HG03135 (cell line): ENCODE data around the gene VWA1.

Experiments
- ATAC-seq: cut with Tn5 transposase; IDR thresholded peaks from one replicate; pipeline ENCODE4 v1.9.1; 2021; ENCODE audit warnings: mild to moderate bottlenecking, moderate library complexity; ENCODE audit not compliant: unreplicated experiment

Gene VWA1

DNA sequence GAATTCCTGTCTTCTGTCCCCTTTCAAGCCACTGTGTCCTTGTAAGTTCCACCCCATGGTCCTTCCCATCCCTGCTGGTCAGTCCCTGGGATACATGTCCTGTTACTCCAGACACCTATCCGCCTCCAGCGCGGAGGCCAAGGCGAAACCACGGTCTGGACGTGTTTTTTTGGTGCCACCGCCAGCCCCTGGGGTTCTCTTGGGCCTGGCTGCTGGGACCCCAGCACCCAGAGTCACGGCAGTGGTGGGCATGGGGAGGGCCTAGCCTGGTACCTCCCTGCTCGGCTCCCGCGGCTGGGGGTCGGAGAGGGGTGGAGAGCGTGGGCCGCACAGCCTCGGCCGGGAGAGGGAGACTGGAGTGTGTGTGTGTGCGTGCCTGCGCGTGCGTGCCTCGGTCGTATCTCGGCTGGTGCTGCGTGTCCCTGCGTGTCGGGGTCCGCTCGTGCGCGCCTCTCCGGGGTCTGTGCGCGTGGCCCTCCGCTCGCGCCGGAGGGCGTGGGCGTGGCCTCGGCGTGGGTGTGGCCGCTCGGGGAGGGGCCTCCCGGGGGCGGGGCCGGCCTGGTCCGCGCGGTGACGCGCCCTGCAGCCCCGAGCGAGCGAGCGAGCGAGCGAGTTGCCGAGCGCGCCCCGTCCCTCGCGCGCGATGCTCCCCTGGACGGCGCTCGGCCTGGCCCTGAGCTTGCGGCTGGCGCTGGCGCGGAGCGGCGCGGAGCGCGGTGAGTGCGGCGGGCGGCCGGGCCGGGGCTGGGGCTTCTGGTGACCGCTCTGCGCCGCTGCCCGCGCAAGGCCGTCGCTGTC lies at the start of gene VWA1:
TSS of gene VWA1 (plus strand) at position 585 of the 798 bp plus-strand sequence. CDS start at position 644, 59 bp downstream.
- ATAC-seq, result no peak

GRCh38 chr1:1385931-1386330 lies 49.6 kb upstream of the VWA1 start:
- no peak for ATAC-seq

- ATAC-seq, result no peak
Measured at GRCh38 chr1:1387098-1388077, 48.1 kb upstream of the VWA1 start.

- no peak for ATAC-seq
Measured at GRCh38 chr1:1388078-1388472, 47.4 kb upstream of the VWA1 start.

- no peak for ATAC-seq
Measured at GRCh38 chr1:1390675-1391074, 44.8 kb upstream of the VWA1 start.

GRCh38 chr1:1391225-1391624 lies 44.3 kb upstream of the VWA1 start:
- ATAC-seq, result no peak

DNA sequence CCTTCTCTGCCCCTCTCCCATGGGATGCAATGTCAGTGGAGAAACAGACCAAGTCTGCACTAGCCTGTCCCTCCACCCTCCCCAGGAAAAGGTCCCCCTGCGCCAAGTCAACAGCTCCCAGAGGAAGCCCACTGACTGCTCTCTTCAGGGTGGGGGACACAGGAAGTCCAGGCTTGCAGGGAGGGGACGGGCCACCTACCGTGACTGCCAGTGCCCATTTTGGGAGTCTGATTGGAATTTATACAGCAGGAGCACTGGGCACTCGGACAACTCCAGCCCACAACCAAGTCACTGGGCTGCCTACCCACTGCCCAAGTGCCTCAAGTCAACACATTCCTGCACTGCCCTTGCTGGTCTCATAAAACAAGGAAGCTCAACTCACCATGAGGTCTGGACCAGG lies 42.5 kb upstream of the VWA1 start:
- ATAC-seq, result no peak

DNA sequence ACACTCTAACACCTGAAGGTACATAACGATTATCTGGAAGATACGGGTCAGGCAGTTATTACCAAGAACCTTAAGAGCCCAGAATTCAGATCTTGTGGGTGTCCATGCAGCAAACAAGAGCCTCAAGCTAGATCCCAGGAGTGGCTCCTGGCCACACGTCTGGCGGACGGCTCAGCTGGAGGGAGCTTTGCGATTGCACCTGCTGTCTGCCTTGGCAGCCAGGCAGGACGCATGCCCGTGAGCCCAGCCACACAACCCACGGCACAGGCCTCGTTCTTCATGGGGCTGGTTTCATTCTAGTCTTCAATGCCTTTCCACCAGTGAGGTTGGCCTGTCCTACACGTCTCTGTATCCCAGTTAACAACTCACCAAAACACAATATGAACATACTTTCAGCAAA lies 42.1 kb upstream of the VWA1 start:
- ATAC-seq, result no peak

DNA sequence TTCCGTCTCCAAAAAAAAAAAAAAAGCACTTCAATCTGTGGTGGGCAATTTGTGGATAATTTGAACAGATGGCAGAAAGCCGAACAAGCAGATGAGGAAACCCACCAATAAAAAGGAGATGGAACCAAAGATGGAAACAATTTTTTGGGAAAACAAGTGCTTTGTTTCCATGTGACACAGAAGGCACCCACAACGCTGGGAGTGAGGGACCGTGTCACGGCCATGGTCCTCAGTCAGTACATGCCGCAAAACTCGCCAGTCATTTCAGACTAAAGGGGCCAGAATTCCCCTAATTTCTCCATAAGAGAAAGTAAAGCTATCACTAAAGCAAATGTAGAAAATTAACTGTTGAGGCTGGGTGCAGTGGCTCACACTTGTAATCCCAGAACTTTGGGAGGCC lies 41.4 kb upstream of the VWA1 start:
- no peak for ATAC-seq

DNA sequence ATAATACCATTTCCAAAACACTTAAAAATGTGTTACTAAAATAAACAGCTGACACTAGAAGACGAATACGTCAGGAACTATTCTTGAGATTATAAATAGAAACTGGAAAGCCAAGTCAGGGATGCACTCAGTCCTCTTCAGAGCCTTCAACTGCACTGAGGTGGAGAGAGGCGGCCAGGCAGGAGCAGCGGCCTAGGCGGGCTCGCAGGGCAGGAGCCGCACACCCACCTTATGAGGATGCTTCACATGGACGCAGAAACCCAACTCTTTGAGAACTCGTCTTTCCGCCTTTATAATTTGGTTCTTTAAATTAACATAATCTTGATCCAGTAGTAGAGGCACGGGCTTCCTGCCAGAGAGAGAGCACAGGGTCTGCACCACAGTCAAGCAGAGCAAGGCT lies 40.3 kb upstream of the VWA1 start:
- ATAC-seq, result no peak

DNA sequence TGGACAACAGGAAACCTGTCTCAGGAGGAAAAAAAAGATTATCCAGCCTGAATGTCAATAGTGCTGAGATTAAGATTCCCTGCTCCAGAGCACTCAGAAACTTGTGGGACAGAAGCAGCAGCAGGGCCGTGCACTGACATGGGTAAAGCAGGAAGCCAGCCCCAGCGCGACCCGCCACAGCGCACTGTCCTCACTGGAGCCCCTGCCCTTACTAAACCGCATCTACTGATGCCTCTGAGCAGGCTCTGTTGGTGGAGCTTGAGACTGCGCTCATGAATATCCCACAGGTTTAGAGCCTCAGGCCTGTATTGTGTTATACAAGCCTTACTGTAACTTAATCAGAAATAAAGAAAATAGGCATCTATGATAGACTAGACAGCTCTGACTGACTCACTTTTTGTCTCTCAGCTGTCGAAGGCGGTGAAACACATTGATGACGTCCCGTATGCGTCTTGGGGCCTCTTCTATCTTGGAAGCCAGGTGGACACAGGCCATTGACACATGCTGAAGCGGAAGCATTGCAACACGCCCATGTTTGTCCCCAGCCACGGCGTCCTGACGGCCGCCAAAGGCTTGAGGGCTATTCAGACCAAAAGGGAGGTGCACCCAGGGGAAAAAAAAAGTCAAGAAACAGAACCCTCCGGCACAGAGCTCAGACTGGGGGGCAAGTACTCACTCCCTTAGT lies 37.5 kb upstream of the VWA1 start:
- no peak for ATAC-seq

- no peak for ATAC-seq
Measured at GRCh38 chr1:1398677-1399186, 36.8 kb upstream of the VWA1 start.

DNA sequence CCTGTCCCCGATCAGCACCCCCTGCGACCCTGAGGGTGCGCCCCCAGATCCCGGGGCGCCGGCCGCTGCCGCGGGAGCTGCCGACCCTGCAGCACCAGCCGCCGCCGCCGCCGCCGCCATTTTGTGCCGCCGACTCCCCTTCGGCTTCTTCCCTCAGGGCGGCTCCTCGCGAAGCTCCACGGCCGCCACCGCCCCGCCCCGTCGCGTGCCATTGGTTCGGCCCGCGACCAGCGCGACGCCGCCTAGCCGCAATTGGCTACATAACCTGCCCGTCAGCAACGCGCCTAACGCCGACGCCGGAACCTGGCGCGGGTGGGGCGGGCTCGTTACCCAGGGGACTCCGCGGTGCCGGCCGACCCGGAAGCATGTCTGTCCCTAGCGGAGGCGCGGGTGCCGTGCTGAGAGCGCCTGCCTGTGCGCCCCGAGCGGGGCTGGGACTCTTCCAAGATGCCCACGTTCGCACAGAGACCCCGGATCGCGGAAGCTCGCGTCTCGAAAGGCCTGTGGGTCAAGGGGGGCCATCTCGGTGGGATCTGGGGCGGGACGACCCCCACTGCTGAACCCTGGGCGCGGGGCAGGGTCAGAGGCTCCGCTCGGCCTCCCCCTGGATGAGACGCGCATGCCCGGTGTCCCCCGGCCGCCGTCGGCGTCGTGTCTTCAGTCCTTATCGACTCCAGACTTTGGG lies 36.2 kb upstream of the VWA1 start, which contains the start of gene CCNL2:
TSS of gene CCNL2 (minus strand) at position 149 of the 685 bp plus-strand sequence. CDS start at position 120, 29 bp downstream.
- peak; percentile 93 for ATAC-seq

DNA sequence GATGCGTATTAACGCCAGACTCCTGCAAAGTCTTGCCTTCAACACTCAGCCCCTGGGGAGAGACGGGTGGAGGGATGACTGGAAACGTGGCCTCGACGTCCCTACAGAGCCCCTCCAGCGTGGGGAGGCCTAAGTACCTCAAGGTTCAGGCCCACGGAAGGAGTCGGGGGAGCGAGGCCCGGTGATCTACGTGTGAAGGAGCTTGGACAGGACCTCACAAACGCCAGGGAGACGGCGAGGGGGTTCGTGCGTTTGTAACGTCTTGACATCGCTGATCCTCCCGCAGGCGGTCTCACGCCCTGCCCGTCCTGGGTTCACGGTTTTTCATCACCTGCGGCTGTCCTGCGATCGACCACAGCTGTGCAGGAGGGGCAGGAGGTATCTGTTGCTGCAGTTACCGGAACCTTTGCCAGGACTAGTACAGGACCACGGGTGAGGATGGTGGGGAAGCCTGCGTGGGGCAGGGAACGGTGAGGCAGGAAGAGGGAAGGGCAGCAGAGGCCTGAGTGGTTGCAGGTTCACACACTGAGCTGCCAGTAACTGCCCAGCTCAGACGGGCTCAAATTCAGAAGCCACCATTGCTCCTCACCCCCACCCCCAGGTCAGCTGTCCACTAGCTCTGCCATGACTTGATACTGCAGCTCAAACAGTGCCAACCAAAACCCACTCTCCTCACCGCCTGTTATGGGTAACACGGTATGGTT lies 35.5 kb upstream of the VWA1 start:
- no peak for ATAC-seq

DNA sequence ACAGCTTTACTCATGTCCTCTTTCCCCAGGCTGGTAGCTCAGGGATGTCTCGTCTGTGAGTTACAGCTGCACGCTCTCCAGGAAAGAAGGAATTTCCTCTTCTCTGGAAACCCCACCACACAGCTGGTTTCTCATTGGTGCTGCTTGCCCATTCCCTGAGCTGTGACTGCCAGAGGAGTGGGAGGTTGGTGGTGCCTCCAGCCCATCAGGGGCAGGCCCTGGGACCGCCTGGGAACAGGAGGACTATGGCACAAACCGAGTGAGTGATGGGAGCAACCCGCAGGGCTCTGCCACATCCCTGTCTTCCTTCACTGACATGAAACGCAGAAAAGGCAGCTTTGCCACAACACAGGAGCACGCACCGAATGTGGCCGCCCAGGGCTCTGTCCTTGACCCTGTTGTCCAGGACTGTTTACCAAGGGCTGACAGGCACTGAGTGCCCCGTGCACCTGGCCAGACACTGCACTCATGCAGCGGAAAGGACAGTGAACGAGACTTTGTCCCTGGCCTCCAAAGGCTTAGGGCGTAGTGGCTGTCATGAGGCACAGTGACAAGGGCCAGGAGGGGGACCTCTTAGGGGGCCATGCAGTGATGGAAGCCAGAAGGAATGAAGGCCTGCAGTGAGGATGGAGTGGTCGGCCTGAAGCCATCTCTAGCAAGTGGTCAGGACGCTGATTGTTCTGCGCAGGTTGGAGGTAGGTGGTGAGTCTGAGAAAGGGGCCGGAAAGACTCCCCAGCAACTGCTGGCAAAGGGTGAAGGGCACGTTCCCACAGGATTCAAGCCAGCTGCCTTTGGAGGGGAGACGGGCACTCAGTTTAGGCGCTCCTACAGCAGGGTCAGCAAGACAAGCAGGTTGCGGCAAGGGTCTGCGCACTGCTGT lies 34.7 kb upstream of the VWA1 start:
- no peak for ATAC-seq

GRCh38 chr1:1401457-1402010 lies 34.0 kb upstream of the VWA1 start:
- ATAC-seq, result no peak

DNA sequence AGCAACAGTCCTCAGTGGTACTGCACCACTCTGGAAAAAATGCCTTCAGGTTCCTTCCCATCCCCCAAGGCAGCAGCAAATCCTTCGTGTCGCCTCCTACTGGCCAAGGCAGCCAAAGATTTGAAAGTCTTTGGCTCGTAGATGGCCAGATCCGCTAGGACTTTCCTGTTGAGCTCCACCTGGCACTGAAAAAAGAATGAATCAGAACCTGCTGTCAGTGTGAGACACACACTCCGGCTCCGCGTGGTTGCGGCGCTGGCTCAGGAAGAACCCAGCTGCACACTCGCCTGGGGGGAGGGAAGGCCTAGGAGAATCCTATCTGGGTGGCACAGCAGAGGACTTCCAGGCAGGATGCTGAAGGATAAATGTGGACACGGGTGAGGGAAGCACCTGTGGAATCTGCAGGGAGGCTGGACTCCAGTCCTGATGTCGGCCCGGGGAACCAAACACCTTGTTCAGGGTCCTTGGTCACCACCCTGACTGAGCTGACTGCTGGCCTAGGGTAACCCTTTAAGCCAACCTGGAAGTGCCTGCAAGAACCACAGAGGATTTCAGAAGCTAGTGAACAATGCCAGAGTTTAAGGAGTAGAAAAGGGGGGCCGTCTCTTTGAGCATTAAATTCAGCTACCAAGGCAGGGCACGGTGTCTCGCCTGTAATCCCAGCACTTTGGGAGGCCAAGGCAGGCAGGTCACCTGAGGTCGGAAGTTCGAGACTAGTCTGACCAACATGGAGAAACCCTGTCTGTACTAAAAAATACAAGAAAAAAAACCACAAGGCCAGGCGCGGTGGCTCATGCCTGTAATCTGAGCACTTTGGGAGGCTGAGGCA lies 33.2 kb upstream of the VWA1 start:
- ATAC-seq, result no peak
